HepG2 (cell line): ENCODE results near the gene JPT1. TPM values are rescaled to one million over a fixed set of nuclear protein-coding genes. Genes with fewer than 3 reads are reported as not detected.

Source experiments
- ATAC-seq: fragments of 200-7000 bp; cut with Tn5 transposase; 3 replicates; pipeline ENCODE4 v1.9.1; 2020; ENCODE audit warnings: mild to moderate bottlenecking, moderate library complexity
- BruUV-seq: library from RNA; stranded (reverse); fragments of 400-500 nt; replicated peaks from 2 replicates; lab custom pipeline; 2021; lab: Mats Ljungman, UMichigan
- CTCF ChIA-PET: fragments of 300-600 bp; formaldehyde crosslinking; extraction: SDS; loops from one replicate; lab custom pipeline; 2021; ENCODE audit warnings: low total read pairs, inconsistent platforms, low intra/inter-chr PET ratio; lab: Yijun Ruan, JAX
- POLR2A ChIA-PET: fragments of 350-600 bp; sonication (Branson Sonifier 250); formaldehyde crosslinking; loops from one replicate; lab custom pipeline; 2020; ENCODE audit warnings: antibody characterized with exemption, inconsistent platforms; lab: Yijun Ruan, JAX
- DNase-seq: peaks from one replicate; pipeline ENCODE4 v3.0.0-alpha.2; 2015; ENCODE audit warnings: low spot score
- FAIRE-seq: peaks from 3 replicates; lab custom pipeline; 2011; peaks lifted over from hg19 to GRCh38; lab: Jason Lieb, UNC
- H2AFZ ChIP-seq: one replicate; pipeline ENCODE4 v1.6.1; 2011; ENCODE audit warnings: low read length, inconsistent platforms
- H3K27ac ChIP-seq: fragments of 300-600 bp; 3 replicates; pipeline ENCODE4 v1.8.0; 2011; ENCODE audit warnings: mixed run types, mild to moderate bottlenecking, mixed read lengths, low read length, inconsistent platforms; ENCODE audit not compliant: insufficient read depth; ENCODE audit errors: extremely low read length
- H3K27me3 ChIP-seq, 2 experiments: fragments of 200-600 bp in 1 of 2; 2 replicates in 1 of 2; 3 replicates in 1 of 2; pipeline versions ENCODE4 v1.6.0 to v1.8.0; 2011; ENCODE audit warnings: low read length in 2 of 2, mild to moderate bottlenecking in 2 of 2, moderate library complexity in 2 of 2, inconsistent platforms in 1 of 2; ENCODE audit not compliant: insufficient read depth in 2 of 2, control insufficient read depth in 1 of 2
- H3K36me3 ChIP-seq, 2 experiments: fragments of 200-600 bp in 1 of 2; replicated peaks in 1 of 2; 2 replicates in 1 of 2; 3 replicates in 1 of 2; pipeline versions ENCODE4 v1.5.1 to v1.8.0; 2011; ENCODE audit warnings: low read length in 2 of 2, inconsistent platforms in 1 of 2; ENCODE audit not compliant: insufficient read depth in 2 of 2, control insufficient read depth in 1 of 2
- H3K4me1 ChIP-seq: 2 replicates; pipeline ENCODE4 v1.5.1; 2012; ENCODE audit warnings: low read length, inconsistent platforms; ENCODE audit not compliant: insufficient read depth
- H3K4me2 ChIP-seq: 2 replicates; pipeline ENCODE4 v1.6.0; 2011; ENCODE audit warnings: low read depth, low read length, inconsistent platforms
- H3K4me3 ChIP-seq, 3 experiments: fragments of 200-600 bp in 1 of 3; sonication (generic), shearing (Covaris generic) in 1 of 3; replicated peaks in 1 of 3; 2 replicates each; pipeline ENCODE4 v1.5.1; 2011 to 2016; ENCODE audit warnings: low read length in 3 of 3, inconsistent platforms in 2 of 3, low read depth in 2 of 3, mild to moderate bottlenecking in 2 of 3, control low read depth in 1 of 3, mixed read lengths in 1 of 3; ENCODE audit not compliant: insufficient read depth in 1 of 3
- H3K79me2 ChIP-seq: one replicate; pipeline ENCODE4 v1.6.1; 2011; ENCODE audit warnings: low read length, inconsistent platforms; ENCODE audit not compliant: insufficient read depth
- H3K9ac ChIP-seq: 2 replicates; pipeline ENCODE4 v1.6.0; 2011; ENCODE audit warnings: mild to moderate bottlenecking, low read depth, low read length, inconsistent platforms; ENCODE audit not compliant: insufficient read depth
- H3K9me3 ChIP-seq: 2 replicates; pipeline ENCODE4 v1.5.1; 2012; ENCODE audit warnings: mild to moderate bottlenecking, low read length
- H4K20me1 ChIP-seq: 2 replicates; pipeline ENCODE4 v1.6.0; 2011; ENCODE audit warnings: inconsistent platforms, mild to moderate bottlenecking, low read length, moderate library complexity; ENCODE audit not compliant: insufficient read depth
- HDAC1 ChIP-seq: sonication (generic); formaldehyde crosslinking; IDR thresholded peaks from 2 replicates; pipeline ENCODE4 v1.5.1; 2020; ENCODE audit warnings: mild to moderate bottlenecking, missing genetic modification reagents
- IKZF1 ChIP-seq: fragments of 450-650 bp; IDR thresholded peaks from 2 replicates; pipeline ENCODE4 v1.7.1; 2016
- PHF20 ChIP-seq: sonication (generic); formaldehyde crosslinking; IDR thresholded peaks from 2 replicates; pipeline ENCODE4 v1.5.0; 2020; ENCODE audit warnings: mild to moderate bottlenecking, missing genetic modification reagents
- SP4 ChIP-seq: sonication (generic); formaldehyde crosslinking; IDR thresholded peaks from 2 replicates; pipeline ENCODE4 v1.8.1; 2023; ENCODE audit warnings: mild to moderate bottlenecking, missing genetic modification reagents
- ZBTB33 ChIP-seq: sonication (generic); formaldehyde crosslinking; IDR thresholded peaks from 2 replicates; pipeline ENCODE4 v1.4.0; 2020; ENCODE audit warnings: missing genetic modification reagents
- ZBTB8A ChIP-seq: sonication (generic); formaldehyde crosslinking; IDR thresholded peaks from 2 replicates; pipeline ENCODE4 v1.4.0; 2020; ENCODE audit warnings: mild to moderate bottlenecking, low read depth, missing genetic modification reagents, borderline replicate concordance
- ZFYVE20 ChIP-seq: sonication (generic); formaldehyde crosslinking; IDR thresholded peaks from 2 replicates; pipeline ENCODE4 v1.8.0; 2023; ENCODE audit warnings: low read depth, mild to moderate bottlenecking, moderate library complexity, missing genetic modification reagents, borderline replicate concordance
- ZNF33B ChIP-seq: sonication (generic); formaldehyde crosslinking; IDR thresholded peaks from 2 replicates; pipeline ENCODE4 v1.5.1; 2020; ENCODE audit warnings: mild to moderate bottlenecking, missing genetic modification reagents
- ZNF343 ChIP-seq: sonication (generic); formaldehyde crosslinking; IDR thresholded peaks from 2 replicates; pipeline ENCODE4 v1.4.0; 2020; ENCODE audit warnings: mild to moderate bottlenecking, missing genetic modification reagents
- ZNF510 ChIP-seq: sonication (generic); formaldehyde crosslinking; IDR thresholded peaks from 2 replicates; pipeline ENCODE4 v1.4.0; 2020; ENCODE audit warnings: low read depth, mild to moderate bottlenecking, missing genetic modification reagents
- ZNF562 ChIP-seq: sonication (generic); formaldehyde crosslinking; IDR thresholded peaks from 2 replicates; pipeline ENCODE4 v1.8.0; 2022; ENCODE audit warnings: missing genetic modification reagents, borderline replicate concordance
- WGBS: methylation state at CpG from one replicate; pipeline ENCODE4 v1.1.6; 2017; ENCODE audit warnings: low lambda C conversion rate; 5-methylcytosine and 5-hydroxymethylcytosine counted together
- in situ Hi-C: cut with HindIII; loops from 2 replicates; pipeline ENCODE4 v1.10.0; 2017; ENCODE audit warnings: low pct_unique_long_range_greater_than_20kb; ENCODE audit not compliant: extremely low pct_ligation_motif_present
- intact Hi-C: fragments of 100-400 bp; cut with micrococcal nuclease; formaldehyde crosslinking; loops from one replicate; pipeline ENCODE4 v1.10.0; 2022; ENCODE audit not compliant: unreplicated experiment
- polyA plus RNA-seq, 8 experiments: library from polyadenylated mRNA; depleted of rRNA in 3 of 8; stranded (reverse) in 7 of 8; unstranded in 1 of 8; fragments of >200 nt; fragmentation: Illumina TruSeq in 4 of 8; extraction: Trizol in 4 of 8; gene quantifications; 2 replicates each; pipeline versions ENCODE4 v1.2.1 to v1.2.3, GENCODE V29; 2011 to 2016; ENCODE audit warnings: low read depth in 4 of 8, missing spikeins in 1 of 8, mixed read lengths in 1 of 8; ENCODE audit not compliant: insufficient read depth in 1 of 8
- total RNA-seq, 5 experiments: library from RNA; depleted of rRNA; stranded (reverse); fragments of >200 nt; fragmentation: Illumina TruSeq; extraction: Trizol; gene quantifications; 2 replicates each; pipeline ENCODE4 v1.2.3, GENCODE V29; 2016; ENCODE audit warnings: low read depth in 1 of 5
- TF ChIP-seq, protein P1 (sequence below): sonication (generic); formaldehyde crosslinking; IDR thresholded peaks from 2 replicates; pipeline ENCODE4 v1.8.0; 2022; ENCODE audit warnings: missing genetic modification reagents, mild to moderate bottlenecking, moderate library complexity, borderline replicate concordance
- TF ChIP-seq, protein P2 (sequence below): sonication (generic); formaldehyde crosslinking; IDR thresholded peaks from 2 replicates; pipeline ENCODE4 v1.5.0; 2020; ENCODE audit warnings: missing genetic modification reagents, mild to moderate bottlenecking, borderline replicate concordance
- TF ChIP-seq, protein P3 (sequence below): sonication (generic); formaldehyde crosslinking; IDR thresholded peaks from 2 replicates; pipeline ENCODE4 v1.8.0; 2022; ENCODE audit warnings: low read depth, missing genetic modification reagents
- TF ChIP-seq, protein P4 (sequence below): sonication (generic); formaldehyde crosslinking; IDR thresholded peaks from 2 replicates; pipeline ENCODE4 v1.8.1; 2023; ENCODE audit warnings: mild to moderate bottlenecking, missing genetic modification reagents

JPT1 gene
- total and polyA plus RNA-seq, 2 of the 13 experiments (the other 11 are each of a cell fraction or from before 2014, with no cell fraction given): 43.3 to 256 TPM

DNA sequence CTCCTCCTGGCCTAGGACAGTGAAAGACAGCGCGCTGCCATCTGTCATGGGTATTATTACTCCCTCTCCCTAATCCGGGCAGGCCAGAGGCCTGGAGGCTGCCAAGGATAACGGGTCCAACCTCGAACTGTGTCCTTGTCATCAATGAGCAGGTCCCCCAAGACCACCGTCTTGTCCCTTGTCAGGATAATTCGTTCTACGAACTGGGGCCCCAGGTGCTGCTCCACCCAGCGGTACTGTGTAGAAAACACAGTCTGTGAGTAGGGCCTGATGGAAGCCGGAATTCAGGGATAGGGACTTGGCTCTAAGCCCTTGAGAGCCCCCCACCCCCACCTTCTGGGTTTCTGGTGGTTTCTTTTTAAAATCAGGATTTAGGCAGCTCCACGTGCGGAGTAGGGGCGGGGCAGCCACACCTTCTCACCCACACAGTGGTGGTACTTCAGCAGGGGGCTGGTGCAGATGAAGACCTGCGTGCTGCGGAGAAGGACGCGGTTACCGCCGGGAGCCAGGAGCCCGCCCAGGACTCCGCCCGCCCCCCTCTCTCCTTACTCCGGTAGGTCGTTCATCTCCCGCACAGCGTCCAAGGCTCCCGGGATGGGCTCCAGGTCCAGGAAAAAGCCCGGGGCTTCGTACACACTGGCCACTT lies 23.6 kb downstream of the JPT1 start:
- peak; percentile 68 for DNase-seq
- peaks cover 8 to 26% of the 10 kb centered on the region in 2 experiments for H3K36me3 ChIP-seq
- peaks cover 8% of the 10 kb centered on the region for H3K79me2 ChIP-seq
- H3K27me3 ChIP-seq: no peaks in the 10 kb centered on the region
- peaks cover 26% of the 10 kb centered on the region for H3K4me1 ChIP-seq
- H3K27ac ChIP-seq: peak overlapping the region; percentile 86
- H3K9me3 ChIP-seq: no peaks in the 10 kb centered on the region
- WGBS: 10% methylated on average over 27 of the region's 29 CpGs
- peak overlapping the region; percentile 85 for H3K9ac ChIP-seq
- H2AFZ ChIP-seq: no peak overlapping the region
- peak overlapping the region; percentile 59 for H3K4me2 ChIP-seq
- BruUV-seq: no TSS peak
- peaks cover 4% of the 10 kb centered on the region; the same call in 1 of the 2 replicates for H4K20me1 ChIP-seq
- peak; percentile 72 for ATAC-seq
- POLR2A ChIA-PET: interaction anchor here (0.5 to 3.1 kb wide), 35 partner anchors 11 to 649 kb away, joined by 3 to 23 read pairs (median 5); partner anchors contain the start of genes ARMC7, CDR2L, FDXR and JPT1
- intact Hi-C loops: loop anchor here (5.0 kb wide), 1 partner anchor 72 kb away; no protein-coding TSS in a partner anchor
- in situ Hi-C loops: no loop called here
- peak; percentile 67 for FAIRE-seq
- peak overlapping the region; percentile 77 to 96 (median 83) for H3K4me3 ChIP-seq
- CTCF ChIA-PET: interaction anchor here (1.0 to 2.8 kb wide), 3 partner anchors 16 to 71 kb away, joined by 6 to 26 read pairs (median 7); no protein-coding TSS in a partner anchor
- TF ChIP-seq, protein P1, sequence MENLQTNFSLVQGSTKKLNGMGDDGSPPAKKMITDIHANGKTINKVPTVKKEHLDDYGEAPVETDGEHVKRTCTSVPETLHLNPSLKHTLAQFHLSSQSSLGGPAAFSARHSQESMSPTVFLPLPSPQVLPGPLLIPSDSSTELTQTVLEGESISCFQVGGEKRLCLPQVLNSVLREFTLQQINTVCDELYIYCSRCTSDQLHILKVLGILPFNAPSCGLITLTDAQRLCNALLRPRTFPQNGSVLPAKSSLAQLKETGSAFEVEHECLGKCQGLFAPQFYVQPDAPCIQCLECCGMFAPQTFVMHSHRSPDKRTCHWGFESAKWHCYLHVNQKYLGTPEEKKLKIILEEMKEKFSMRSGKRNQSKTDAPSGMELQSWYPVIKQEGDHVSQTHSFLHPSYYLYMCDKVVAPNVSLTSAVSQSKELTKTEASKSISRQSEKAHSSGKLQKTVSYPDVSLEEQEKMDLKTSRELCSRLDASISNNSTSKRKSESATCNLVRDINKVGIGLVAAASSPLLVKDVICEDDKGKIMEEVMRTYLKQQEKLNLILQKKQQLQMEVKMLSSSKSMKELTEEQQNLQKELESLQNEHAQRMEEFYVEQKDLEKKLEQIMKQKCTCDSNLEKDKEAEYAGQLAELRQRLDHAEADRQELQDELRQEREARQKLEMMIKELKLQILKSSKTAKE (CRISPR knock-in tag): no peak
- TF ChIP-seq SP4 (CRISPR knock-in tag): no peak
- TF ChIP-seq ZBTB8A (CRISPR knock-in tag): no peak
- no peak for TF ChIP-seq ZFYVE20 (CRISPR knock-in tag)
- TF ChIP-seq HDAC1 (CRISPR knock-in tag): no peak
- TF ChIP-seq IKZF1: no peak
- TF ChIP-seq, protein P2, sequence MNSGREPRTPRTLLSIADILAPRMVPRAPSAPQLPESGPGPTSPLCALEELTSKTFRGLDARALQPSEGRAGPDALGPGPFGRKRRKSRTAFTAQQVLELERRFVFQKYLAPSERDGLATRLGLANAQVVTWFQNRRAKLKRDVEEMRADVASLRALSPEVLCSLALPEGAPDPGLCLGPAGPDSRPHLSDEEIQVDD (CRISPR knock-in tag): no peak
- TF ChIP-seq ZNF510 (CRISPR knock-in tag): no peak
- no peak for TF ChIP-seq ZNF33B (CRISPR knock-in tag)
- TF ChIP-seq ZNF343 (CRISPR knock-in tag): no peak
- no peak for TF ChIP-seq PHF20
- no peak for TF ChIP-seq ZNF562 (CRISPR knock-in tag)
- TF ChIP-seq, protein P3, sequence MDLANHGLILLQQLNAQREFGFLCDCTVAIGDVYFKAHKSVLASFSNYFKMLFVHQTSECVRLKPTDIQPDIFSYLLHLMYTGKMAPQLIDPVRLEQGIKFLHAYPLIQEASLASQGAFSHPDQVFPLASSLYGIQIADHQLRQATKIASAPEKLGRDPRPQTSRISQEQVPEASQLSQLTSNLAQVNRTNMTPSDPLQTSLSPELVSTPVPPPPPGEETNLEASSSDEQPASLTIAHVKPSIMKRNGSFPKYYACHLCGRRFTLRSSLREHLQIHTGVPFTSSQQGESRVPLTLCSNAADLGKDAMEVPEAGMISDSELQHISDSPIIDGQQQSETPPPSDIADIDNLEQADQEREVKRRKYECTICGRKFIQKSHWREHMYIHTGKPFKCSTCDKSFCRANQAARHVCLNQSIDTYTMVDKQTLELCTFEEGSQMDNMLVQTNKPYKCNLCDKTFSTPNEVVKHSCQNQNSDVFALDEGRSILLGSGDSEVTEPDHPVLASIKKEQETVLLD: no peak; the same call in 1 of the 2 replicates
- TF ChIP-seq, protein P4, sequence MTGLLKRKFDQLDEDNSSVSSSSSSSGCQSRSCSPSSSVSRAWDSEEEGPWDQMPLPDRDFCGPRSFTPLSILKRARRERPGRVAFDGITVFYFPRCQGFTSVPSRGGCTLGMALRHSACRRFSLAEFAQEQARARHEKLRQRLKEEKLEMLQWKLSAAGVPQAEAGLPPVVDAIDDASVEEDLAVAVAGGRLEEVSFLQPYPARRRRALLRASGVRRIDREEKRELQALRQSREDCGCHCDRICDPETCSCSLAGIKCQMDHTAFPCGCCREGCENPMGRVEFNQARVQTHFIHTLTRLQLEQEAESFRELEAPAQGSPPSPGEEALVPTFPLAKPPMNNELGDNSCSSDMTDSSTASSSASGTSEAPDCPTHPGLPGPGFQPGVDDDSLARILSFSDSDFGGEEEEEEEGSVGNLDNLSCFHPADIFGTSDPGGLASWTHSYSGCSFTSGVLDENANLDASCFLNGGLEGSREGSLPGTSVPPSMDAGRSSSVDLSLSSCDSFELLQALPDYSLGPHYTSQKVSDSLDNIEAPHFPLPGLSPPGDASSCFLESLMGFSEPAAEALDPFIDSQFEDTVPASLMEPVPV (CRISPR knock-in tag): no peak
- peak; percentile 3; the same call in 1 of the 2 replicates for TF ChIP-seq ZBTB33 (CRISPR knock-in tag)
